Esophagus muscularis mucosa (tissue), 4 donors: ENCODE data around the gene FMN2.

Experiments
- CTCF ChIP-seq, 3 experiments: fragments of 200-600 bp in 2 of 3; fragments of 450-650 bp in 1 of 3; sonication (generic) in 2 of 3; IDR thresholded peaks; one replicate each; pipeline ENCODE4 v1.5.1; 2017 to 2019; ENCODE audit warnings: antibody characterized with exemption in 3 of 3, mild to moderate bottlenecking in 2 of 3, moderate library complexity in 1 of 3
- EP300 ChIP-seq: sonication (generic); formaldehyde crosslinking; IDR thresholded peaks from one replicate; pipeline ENCODE4 v1.6.1; 2017; ENCODE audit warnings: antibody characterized with exemption
- POLR2A ChIP-seq: fragments of 450-650 bp; IDR thresholded peaks from one replicate; pipeline ENCODE4 v1.6.1; 2017; ENCODE audit warnings: antibody characterized with exemption, moderate library complexity, mild to moderate bottlenecking, low read depth
- POLR2AphosphoS5 ChIP-seq, 2 donors: sonication (generic); formaldehyde crosslinking; IDR thresholded peaks; one replicate each; pipeline ENCODE4 v1.6.1; 2017; ENCODE audit warnings: antibody characterized with exemption in 2 of 2

GRCh38 chr1:240096974-240097373 is 5.3 kb downstream of the FMN2 start:
- no peak for TF ChIP-seq POLR2A
- no peak for TF ChIP-seq CTCF (IDR thresholded peaks at IDR 0.05)
- TF ChIP-seq EP300 = no peak
- no peak for TF ChIP-seq POLR2AphosphoS5 (IDR thresholded peaks at IDR 0.05)
